Neural cell (in vitro differentiated cells): Measurements from ENCODE around the gene PRKAA2. TPM values are rescaled to one million over a fixed set of nuclear protein-coding genes. Genes with fewer than 3 reads are reported as not detected.

ENCODE experiments used
- H2AFZ ChIP-seq: fragments of 200-600, 300-800 bp; sonication (generic), shearing (Covaris generic); 2 replicates; pipeline ENCODE4 v1.6.0; 2014; ENCODE audit warnings: low read depth, mild to moderate bottlenecking, antibody characterized with exemption, low read length, moderate library complexity
- H3F3A ChIP-seq: fragments of 200-600 bp; shearing (Covaris generic); 2 replicates; pipeline ENCODE4 v1.6.1; 2016; ENCODE audit warnings: mild to moderate bottlenecking, moderate library complexity, mixed read lengths, antibody characterized with exemption, low read length; ENCODE audit not compliant: insufficient read depth, poor library complexity, severe bottlenecking
- H3K27ac ChIP-seq: fragments of 200-600, 300-800 bp; sonication (generic), shearing (Covaris generic); 2 replicates; pipeline ENCODE4 v1.5.1; 2014; ENCODE audit warnings: mild to moderate bottlenecking, low read length, moderate library complexity
- H3K27me3 ChIP-seq: fragments of 300-800, 200-600 bp; sonication (generic), shearing (Covaris generic); 2 replicates; pipeline ENCODE4 v1.6.0; 2014; ENCODE audit warnings: mild to moderate bottlenecking, low read depth, low read length, moderate library complexity; ENCODE audit not compliant: insufficient read depth
- H3K36me3 ChIP-seq: fragments of 300-800, 200-600 bp; sonication (generic), shearing (Covaris generic); 2 replicates; pipeline ENCODE4 v1.5.1; 2014; ENCODE audit warnings: mild to moderate bottlenecking, antibody characterized with exemption, low read length, moderate library complexity; ENCODE audit not compliant: insufficient read depth
- H3K4me2 ChIP-seq: fragments of 300-800, 200-600 bp; sonication (generic), shearing (Covaris generic); 2 replicates; pipeline ENCODE4 v1.6.0; 2014; ENCODE audit warnings: mild to moderate bottlenecking, low read length
- H3K4me3 ChIP-seq: fragments of 300-800, 200-600 bp; sonication (generic), shearing (Covaris generic); 2 replicates; pipeline ENCODE4 v1.5.1; 2014; ENCODE audit warnings: mild to moderate bottlenecking, low read length, moderate library complexity
- H3K79me2 ChIP-seq: fragments of 200-600 bp; shearing (Covaris generic); replicated peaks from 2 replicates; pipeline ENCODE4 v1.6.0; 2014; ENCODE audit warnings: mild to moderate bottlenecking, low read length, moderate library complexity; ENCODE audit not compliant: insufficient read depth
- H3K9ac ChIP-seq: fragments of 300-800, 200-600 bp; sonication (generic), shearing (Covaris generic); 2 replicates; pipeline ENCODE4 v1.6.1; 2016; ENCODE audit warnings: mild to moderate bottlenecking, low read length, mixed read lengths
- H3K9me2 ChIP-seq: fragments of 200-600 bp; shearing (Covaris generic); 2 replicates; pipeline ENCODE4 v1.6.1; 2016; ENCODE audit warnings: mild to moderate bottlenecking, low read length, mixed read lengths; ENCODE audit not compliant: insufficient read depth
- H3K9me3 ChIP-seq: fragments of 200-600, 300-800 bp; sonication (generic), shearing (Covaris generic); 2 replicates; pipeline ENCODE4 v1.6.1; 2016; ENCODE audit warnings: mild to moderate bottlenecking, mixed run types, low read length, moderate library complexity, mixed read lengths
- H4K20me1 ChIP-seq: fragments of 200-600 bp; shearing (Covaris generic); 2 replicates; pipeline ENCODE4 v1.6.1; 2016; ENCODE audit warnings: mild to moderate bottlenecking, mixed run types; ENCODE audit not compliant: insufficient read depth
- MXI1 ChIP-seq: fragments of 450-650 bp; conservative IDR thresholded peaks from 2 replicates; pipeline ENCODE4 v1.6.1; 2014; ENCODE audit warnings: antibody characterized with exemption, mild to moderate bottlenecking; ENCODE audit not compliant: poor library complexity, severe bottlenecking
- POLR2AphosphoS5 ChIP-seq: IDR thresholded peaks from 2 replicates; pipeline ENCODE4 v1.6.1; 2012
- RAD21 ChIP-seq: fragments of 450-650 bp; conservative IDR thresholded peaks from 2 replicates; pipeline ENCODE4 v1.6.1; 2014; ENCODE audit warnings: antibody characterized with exemption, mild to moderate bottlenecking, moderate library complexity
- REST ChIP-seq: IDR thresholded peaks from 2 replicates; pipeline ENCODE4 v1.6.1; 2012; ENCODE audit warnings: borderline replicate concordance
- SMC3 ChIP-seq: fragments of 450-650 bp; conservative IDR thresholded peaks from 2 replicates; pipeline ENCODE4 v1.6.1; 2014; ENCODE audit warnings: antibody characterized with exemption, mild to moderate bottlenecking, moderate library complexity; ENCODE audit not compliant: poor library complexity
- TAF1 ChIP-seq: IDR thresholded peaks from 2 replicates; pipeline ENCODE4 v1.6.1; 2012; ENCODE audit warnings: low read depth
- polyA plus RNA-seq: library from polyadenylated mRNA; depleted of rRNA; stranded (reverse); fragments of >200 nt; gene quantifications from 2 replicates; pipeline ENCODE4 v1.2.3, GENCODE V29; 2014

Gene PRKAA2
- polyA plus RNA-seq, 1 donor from 2014 or later: 20.0 TPM

- Histone ChIP-seq H3K27me3 (no peaks in the 10 kb centered on the region), H3K9me3 (no peaks in the 10 kb centered on the region), H3K9ac (peak overlapping the region; percentile 75), H3K4me2 (peak overlapping the region; percentile 91), H3K36me3 (no peaks in the 10 kb centered on the region), H2AFZ (peak overlapping the region; percentile 57), H3F3A (no peaks in the 10 kb centered on the region), H4K20me1 (no peaks in the 10 kb centered on the region), H3K4me3 (peak overlapping the region; percentile 92), H3K9me2 (no peaks in the 10 kb centered on the region), H3K27ac (no peak overlapping the region), H3K79me2 (peaks cover 19% of the 10 kb centered on the region)
- TF ChIP-seq REST (no peak), MXI1 (peak; percentile 32), TAF1 (peak; percentile 1)
Measured at GRCh38 chr1:56645677-56646305, 677 bp downstream of the PRKAA2 start.

GRCh38 chr1:56646611-56647010, 1.5 kb downstream of the PRKAA2 start:
- Histone ChIP-seq H3K9ac (no peak overlapping the region), H3K9me2 (no peaks in the 10 kb centered on the region), H2AFZ (no peak overlapping the region), H3K9me3 (no peaks in the 10 kb centered on the region), H3K79me2 (peaks cover 22% of the 10 kb centered on the region), H4K20me1 (no peaks in the 10 kb centered on the region), H3K4me3 (peak overlapping the region; percentile 92), H3K36me3 (no peaks in the 10 kb centered on the region), H3K27ac (no peak overlapping the region), H3F3A (no peaks in the 10 kb centered on the region), H3K4me2 (peak overlapping the region; percentile 91), H3K27me3 (no peaks in the 10 kb centered on the region)
- TF ChIP-seq SMC3 (no peak), POLR2AphosphoS5 (no peak), RAD21 (no peak), REST (no peak)

- peaks cover 22% of the 10 kb centered on the region for H3K79me2 ChIP-seq
- no peak for TF ChIP-seq RAD21
- no peak for TF ChIP-seq MXI1
- TF ChIP-seq TAF1: no peak
- no peak overlapping the region for H3K9ac ChIP-seq
- H3K27me3 ChIP-seq: no peaks in the 10 kb centered on the region
- no peaks in the 10 kb centered on the region for H4K20me1 ChIP-seq
- H2AFZ ChIP-seq: no peak overlapping the region
- no peaks in the 10 kb centered on the region for H3K9me3 ChIP-seq
- H3K4me3 ChIP-seq: no peak overlapping the region
- H3F3A ChIP-seq: no peaks in the 10 kb centered on the region
- H3K9me2 ChIP-seq: no peaks in the 10 kb centered on the region
- H3K36me3 ChIP-seq: no peaks in the 10 kb centered on the region
- no peak overlapping the region for H3K4me2 ChIP-seq
- no peak overlapping the region for H3K27ac ChIP-seq
Measured at GRCh38 chr1:56647106-56647505, 2.0 kb downstream of the PRKAA2 start.
